ENCODE results near the gene SUN1.
"Not testable (repeated sequence)": the region's sequence is repeated elsewhere in the genome, so short reads cannot be mapped to it uniquely, and the experiment has no call there.

Gene SUN1

GRCh38 chr7:801940-802381 is 30.3 kb upstream of the SUN1 start:
- intact Hi-C loops (cut with DNase I), result no loop called here
- DNase-seq, result peak in 37 of 42 donors; percentile 22 to 77 (median 56)

- intact Hi-C loops (cut with DNase I), result no loop called here
- no peak for DNase-seq
Measured at GRCh38 chr7:802500-803242, 29.6 kb upstream of the SUN1 start.

- DNase-seq, result no peak
Measured at GRCh38 chr7:803243-803635, 29.0 kb upstream of the SUN1 start.

GRCh38 chr7:803796-804195 is 28.5 kb upstream of the SUN1 start:
- DNase-seq; intact Hi-C loops (cut with DNase I): not testable (repeated sequence)

More at GRCh38 chr7:803243-803635, 29.0 kb upstream of the SUN1 start:
- intact Hi-C loops (cut with DNase I), result no loop called here

GRCh38 chr7:805261-805660 is 27.0 kb upstream of the SUN1 start:
- intact Hi-C loops (cut with DNase I), result no loop called here
- DNase-seq, result no peak

GRCh38 chr7:815284-816216 is 16.7 kb upstream of the SUN1 start:
- peak in 29 of 42 donors; percentile 22 to 70 (median 39) for DNase-seq
- intact Hi-C loops (cut with DNase I), result no loop called here

GRCh38 chr7:816300-816750 is 16.0 kb upstream of the SUN1 start:
- DNase-seq, result peak; percentile 91 to 99 (median 98)
- intact Hi-C loops (cut with DNase I), result no loop called here

GRCh38 chr7:816751-817671 is 15.3 kb upstream of the SUN1 start:
- intact Hi-C loops (cut with DNase I), result no loop called here

GRCh38 chr7:818031-818699 is 14.1 kb upstream of the SUN1 start:
- intact Hi-C loops (cut with DNase I), result no loop called here
- no peak for DNase-seq

More at GRCh38 chr7:816751-817671, 15.3 kb upstream of the SUN1 start:
- DNase-seq, result peak in 10 of 42 donors; percentile 20 to 59 (median 29)

GRCh38 chr7:820341-820740 is 11.9 kb upstream of the SUN1 start:
- intact Hi-C loops (cut with DNase I), result loop anchor here (5.0 kb wide), 1 partner anchor 42 kb away; no protein-coding TSS in a partner anchor
- DNase-seq, result no peak

- DNase-seq, result peak in 11 of 42 donors; percentile 24 to 60 (median 47)
Measured at GRCh38 chr7:821688-822087, 10.6 kb upstream of the SUN1 start.

GRCh38 chr7:822692-823276 is 9.5 kb upstream of the SUN1 start:
- DNase-seq, result no peak
- intact Hi-C loops (cut with DNase I), result loop anchor here (5.0 kb wide), 1 partner anchor 40 kb away; no protein-coding TSS in a partner anchor

More at GRCh38 chr7:821688-822087, 10.6 kb upstream of the SUN1 start:
- intact Hi-C loops (cut with DNase I), result loop anchor here (5.0 kb wide), 1 partner anchor 41 kb away; no protein-coding TSS in a partner anchor

- intact Hi-C loops (cut with DNase I), result loop anchor here (5.0 kb wide), 1 partner anchor 39 kb away; no protein-coding TSS in a partner anchor
- no peak for DNase-seq
Measured at GRCh38 chr7:823649-824048, 8.6 kb upstream of the SUN1 start.

GRCh38 chr7:824081-824480 is 8.2 kb upstream of the SUN1 start:
- no peak for DNase-seq
- intact Hi-C loops (cut with DNase I), result loop anchor here (5.0 kb wide), 1 partner anchor 38 kb away; no protein-coding TSS in a partner anchor

GRCh38 chr7:824664-825063 is 7.6 kb upstream of the SUN1 start:
- intact Hi-C loops (cut with DNase I), result loop anchor here (5.0 kb wide), 1 partner anchor 38 kb away; no protein-coding TSS in a partner anchor
- no peak for DNase-seq

- no peak for DNase-seq
- intact Hi-C loops (cut with DNase I), result no loop called here
Measured at GRCh38 chr7:825386-825785, 6.9 kb upstream of the SUN1 start.

- peak in 5 of 42 donors; percentile 24 to 57 (median 36) for DNase-seq
- intact Hi-C loops (cut with DNase I), result no loop called here
Measured at GRCh38 chr7:826230-826917, 5.9 kb upstream of the SUN1 start.
